ENCODE results near the gene SPATS1. TPM values are rescaled to one million over a fixed set of nuclear protein-coding genes. Genes with fewer than 3 reads are reported as not detected.
A peak's percentile ranks its signal among the peaks of the same experiment; 100 is the strongest.
"Not testable (repeated sequence)": the region's sequence is repeated elsewhere in the genome, so short reads cannot be mapped to it uniquely, and the experiment has no call there.

Gene SPATS1
- polyA plus RNA-seq, 1 donor from 2014 or later: not detected

GRCh38 chr6:44327096-44327495 is 15.4 kb upstream of the SPATS1 start:
- H3K27ac Mint-ChIP-seq: no peak overlapping the region
- no peak overlapping the region for H3K4me3 Mint-ChIP-seq
- no peaks in the 10 kb centered on the region for H3K4me1 Mint-ChIP-seq
- H3K27me3 Mint-ChIP-seq: peaks cover 10% of the 10 kb centered on the region
- H3K36me3 Mint-ChIP-seq: no peaks in the 10 kb centered on the region
- H3K9me3 Mint-ChIP-seq: no peaks in the 10 kb centered on the region

- Mint-ChIP-seq H3K27me3 (peaks cover 14% of the 10 kb centered on the region), H3K36me3 (no peaks in the 10 kb centered on the region), H3K27ac (no peak overlapping the region), H3K4me3 (no peak overlapping the region), H3K4me1 (no peaks in the 10 kb centered on the region), H3K9me3 (no peaks in the 10 kb centered on the region)
Measured at GRCh38 chr6:44327760-44328159, 14.7 kb upstream of the SPATS1 start.

GRCh38 chr6:44328203-44328602 is 14.2 kb upstream of the SPATS1 start:
- H3K4me1 Mint-ChIP-seq, H3K36me3 Mint-ChIP-seq, H3K4me3 Mint-ChIP-seq, H3K9me3 Mint-ChIP-seq, H3K27ac Mint-ChIP-seq: not testable (repeated sequence)
- peaks cover 14% of the 10 kb centered on the region for H3K27me3 Mint-ChIP-seq

- no peak overlapping the region for H3K27ac Mint-ChIP-seq
- H3K9me3 Mint-ChIP-seq: no peaks in the 10 kb centered on the region
- H3K27me3 Mint-ChIP-seq: peaks cover 14% of the 10 kb centered on the region
- H3K36me3 Mint-ChIP-seq: no peaks in the 10 kb centered on the region
- no peaks in the 10 kb centered on the region for H3K4me1 Mint-ChIP-seq
- H3K4me3 Mint-ChIP-seq: no peak overlapping the region
Measured at GRCh38 chr6:44329858-44330257, 12.6 kb upstream of the SPATS1 start.

GRCh38 chr6:44332585-44332984 is 9.9 kb upstream of the SPATS1 start:
- Mint-ChIP-seq H3K9me3 (no peaks in the 10 kb centered on the region), H3K4me1 (peaks cover 0 to 1% (median 0%) of the 10 kb centered on the region in 3 donors), H3K4me3 (no peak overlapping the region), H3K27ac (no peak overlapping the region), H3K27me3 (peaks cover 14% of the 10 kb centered on the region), H3K36me3 (no peaks in the 10 kb centered on the region)

- Mint-ChIP-seq H3K4me3 (no peak overlapping the region), H3K27ac (peak overlapping the region in 1 of 3 donors; percentile 47), H3K36me3 (no peaks in the 10 kb centered on the region), H3K4me1 (peaks cover 0 to 2% (median 0%) of the 10 kb centered on the region in 3 donors), H3K9me3 (no peaks in the 10 kb centered on the region), H3K27me3 (peaks cover 14% of the 10 kb centered on the region)
Measured at GRCh38 chr6:44333273-44333919, 9.1 kb upstream of the SPATS1 start.

- no peak overlapping the region for H3K27ac Mint-ChIP-seq
- H3K4me1 Mint-ChIP-seq: peaks cover 0 to 3% (median 0%) of the 10 kb centered on the region in 3 donors
- H3K4me3 Mint-ChIP-seq: no peak overlapping the region
- no peaks in the 10 kb centered on the region for H3K9me3 Mint-ChIP-seq
- H3K36me3 Mint-ChIP-seq: no peaks in the 10 kb centered on the region
- H3K27me3 Mint-ChIP-seq: peaks cover 14% of the 10 kb centered on the region
Measured at GRCh38 chr6:44333942-44334341, 8.5 kb upstream of the SPATS1 start.

GRCh38 chr6:44335631-44336030 is 6.8 kb upstream of the SPATS1 start:
- H3K4me3 Mint-ChIP-seq: no peak overlapping the region
- H3K9me3 Mint-ChIP-seq: no peaks in the 10 kb centered on the region
- peaks cover 7% of the 10 kb centered on the region for H3K27me3 Mint-ChIP-seq
- peaks cover 0 to 3% (median 0%) of the 10 kb centered on the region in 3 donors for H3K4me1 Mint-ChIP-seq
- H3K27ac Mint-ChIP-seq: no peak overlapping the region
- no peaks in the 10 kb centered on the region for H3K36me3 Mint-ChIP-seq

- Mint-ChIP-seq H3K9me3 (no peaks in the 10 kb centered on the region), H3K36me3 (no peaks in the 10 kb centered on the region), H3K4me1 (peaks cover 0 to 3% (median 2%) of the 10 kb centered on the region in 3 donors), H3K27ac (no peak overlapping the region), H3K4me3 (no peak overlapping the region), H3K27me3 (peaks cover 5% of the 10 kb centered on the region)
Measured at GRCh38 chr6:44338228-44339122, 4.0 kb upstream of the SPATS1 start.

GRCh38 chr6:44339301-44339700 is 3.1 kb upstream of the SPATS1 start:
- Mint-ChIP-seq H3K4me3 (no peak overlapping the region), H3K27me3 (peaks cover 14% of the 10 kb centered on the region), H3K9me3 (no peaks in the 10 kb centered on the region), H3K4me1 (peaks cover 0 to 3% (median 2%) of the 10 kb centered on the region in 3 donors), H3K27ac (no peak overlapping the region), H3K36me3 (no peaks in the 10 kb centered on the region)

GRCh38 chr6:44339763-44340625 is 2.5 kb upstream of the SPATS1 start:
- Mint-ChIP-seq H3K9me3 (no peaks in the 10 kb centered on the region), H3K27ac (no peak overlapping the region), H3K27me3 (peaks cover 18% of the 10 kb centered on the region), H3K36me3 (no peaks in the 10 kb centered on the region), H3K4me3 (no peak overlapping the region), H3K4me1 (peaks cover 0 to 3% (median 2%) of the 10 kb centered on the region in 3 donors)

GRCh38 chr6:44341095-44341890 is 1.2 kb upstream of the SPATS1 start:
- H3K27ac Mint-ChIP-seq: no peak overlapping the region
- peaks cover 20% of the 10 kb centered on the region for H3K27me3 Mint-ChIP-seq
- H3K4me3 Mint-ChIP-seq: no peak overlapping the region
- H3K36me3 Mint-ChIP-seq: no peaks in the 10 kb centered on the region
- no peaks in the 10 kb centered on the region for H3K9me3 Mint-ChIP-seq
- H3K4me1 Mint-ChIP-seq: peaks cover 0 to 2% (median 2%) of the 10 kb centered on the region in 3 donors

- no peaks in the 10 kb centered on the region for H3K36me3 Mint-ChIP-seq
- peaks cover 21% of the 10 kb centered on the region for H3K27me3 Mint-ChIP-seq
- no peaks in the 10 kb centered on the region for H3K9me3 Mint-ChIP-seq
- peaks cover 0 to 2% (median 2%) of the 10 kb centered on the region in 3 donors for H3K4me1 Mint-ChIP-seq
- no peak overlapping the region for H3K27ac Mint-ChIP-seq
- no peak overlapping the region for H3K4me3 Mint-ChIP-seq
Measured at GRCh38 chr6:44342052-44342451, 398 bp upstream of the SPATS1 start.

GRCh38 chr6:44346818-44347217 is 4.4 kb downstream of the SPATS1 start:
- not testable (repeated sequence) for H3K4me3 Mint-ChIP-seq, H3K9me3 Mint-ChIP-seq, H3K27ac Mint-ChIP-seq, H3K36me3 Mint-ChIP-seq, H3K4me1 Mint-ChIP-seq
- H3K27me3 Mint-ChIP-seq: peaks cover 19% of the 10 kb centered on the region

All from IgD-negative memory B cell (primary cell).